Hematopoietic multipotent progenitor cell treated with erythropoietin and hydrocortisone succinate and interleukin-3 and kit ligand, for 4 days (in vitro differentiated cells): Measurements from ENCODE around the gene NOS1AP.
"Not testable (repeated sequence)": the region's sequence is repeated elsewhere in the genome, so short reads cannot be mapped to it uniquely, and the experiment has no call there.

Experiments used
- DNase-seq: peaks from one replicate; pipeline ENCODE4 v3.0.0-alpha.2; 2015

NOS1AP gene

DNA sequence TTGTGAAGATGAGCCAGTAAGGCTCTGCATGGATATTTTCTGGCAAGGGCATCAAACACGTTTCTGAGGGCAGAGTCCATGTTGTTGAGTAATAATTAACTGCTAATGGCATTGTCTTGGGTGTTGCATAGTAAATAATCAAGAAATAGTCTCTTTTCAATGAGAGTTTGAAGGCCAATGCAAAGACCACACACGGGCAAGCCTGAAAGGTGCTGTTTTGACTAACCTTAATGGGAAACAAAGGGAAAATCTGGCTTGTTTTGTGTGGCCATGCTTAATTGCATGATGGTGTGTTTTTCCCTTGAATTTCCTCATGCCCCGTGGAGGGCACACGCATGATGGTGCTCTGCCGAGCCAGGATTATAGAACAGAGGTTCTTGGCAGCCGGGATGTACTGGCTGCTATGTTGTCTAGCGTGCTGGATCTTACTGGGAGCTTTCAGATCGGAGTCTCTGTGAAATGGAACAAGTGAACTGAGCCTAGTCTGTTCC, 127.6 kb downstream of the NOS1AP start:
- no peak for DNase-seq

DNA sequence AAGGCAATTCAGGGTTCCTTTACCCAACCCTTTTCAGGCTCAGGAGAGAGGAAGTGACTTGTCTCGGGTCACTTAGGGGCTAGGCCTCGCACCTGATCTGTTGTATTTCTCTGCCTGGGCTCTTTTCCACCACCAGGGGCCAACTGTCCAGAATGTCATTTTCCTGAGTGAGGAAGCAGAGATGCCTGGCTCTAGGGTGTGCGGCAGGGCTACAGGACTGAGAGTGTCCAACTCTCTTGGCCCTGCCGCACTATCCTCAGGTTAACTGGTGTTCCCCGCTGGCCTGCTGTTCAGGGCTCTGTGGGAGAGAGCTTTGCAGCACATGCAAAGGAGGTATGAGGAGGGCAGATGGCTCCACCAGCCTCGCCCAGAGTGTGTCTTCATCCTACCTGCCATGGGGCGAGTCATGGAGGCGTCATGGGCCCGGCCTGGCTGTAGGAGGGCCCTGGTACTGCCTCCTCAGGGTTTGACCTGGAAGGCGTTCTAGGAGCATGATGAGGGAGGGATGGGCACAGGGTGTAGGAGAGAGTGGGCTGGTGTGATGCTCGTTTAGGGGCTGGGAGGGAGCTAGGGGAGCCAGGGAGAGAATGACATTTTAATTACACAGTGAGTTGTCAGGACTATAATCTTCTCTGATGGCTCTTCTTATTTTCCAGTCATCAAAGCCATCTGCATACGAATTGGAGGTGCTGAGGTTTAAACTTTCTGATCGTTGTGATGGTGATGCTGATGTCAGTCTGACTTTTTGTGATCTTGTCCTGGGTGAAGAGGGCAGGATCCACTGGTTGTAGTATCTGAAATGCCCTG, 128.3 kb downstream of the NOS1AP start:
- DNase-seq = no peak

DNA sequence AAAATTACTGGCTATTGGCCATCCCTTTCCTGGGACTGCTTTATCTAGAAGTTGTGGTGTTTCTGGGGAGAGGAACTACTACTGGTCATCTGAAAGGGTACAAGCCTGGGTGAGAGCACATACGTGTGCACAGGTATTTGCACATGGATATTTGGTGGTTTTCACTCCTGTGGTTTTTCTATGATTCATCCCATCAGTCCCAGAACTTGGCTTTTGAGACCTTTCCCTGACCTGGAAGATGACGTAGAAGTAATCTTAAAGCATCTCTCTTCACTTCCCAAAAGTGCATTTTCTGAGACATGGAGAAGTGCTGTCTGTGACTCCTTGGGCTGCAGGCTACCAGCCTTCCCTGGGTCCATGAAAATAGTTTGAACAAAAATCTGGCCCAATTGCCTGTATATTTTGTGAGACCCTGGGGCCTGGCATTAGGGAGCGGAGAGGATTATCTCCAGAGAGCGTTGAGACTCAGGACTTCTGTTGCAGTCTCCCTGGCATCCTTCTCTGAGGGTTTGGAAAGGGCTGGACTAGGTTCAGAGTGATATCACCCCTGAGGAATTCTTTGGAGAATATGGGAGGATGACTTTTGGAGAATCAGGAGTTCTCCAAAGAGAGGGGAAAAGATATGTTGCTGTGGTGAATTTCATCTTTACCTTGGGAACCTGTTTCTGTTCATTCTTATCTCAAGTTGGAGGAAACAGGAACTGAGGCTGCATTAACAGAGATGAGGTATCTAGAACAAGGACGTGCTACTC, 130.8 kb downstream of the NOS1AP start:
- no peak for DNase-seq

DNA sequence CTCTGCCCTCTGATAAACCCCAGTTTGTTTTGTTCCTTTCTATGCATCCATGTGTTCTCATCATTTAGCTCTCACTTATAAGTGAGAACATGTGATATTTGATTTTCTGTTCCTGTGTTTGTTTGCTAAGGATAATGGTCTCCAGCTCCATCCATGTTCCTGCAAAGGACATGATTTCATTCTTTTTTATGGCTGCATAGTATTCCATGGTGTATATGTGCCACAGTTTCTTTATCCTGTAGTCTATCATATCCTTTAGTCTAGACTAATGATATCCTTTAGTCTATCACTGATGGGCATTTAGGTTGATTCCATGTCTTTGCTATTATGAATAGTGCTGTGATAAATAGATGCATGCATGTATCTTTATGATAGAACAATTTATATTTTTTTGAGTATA, 131.6 kb downstream of the NOS1AP start:
- DNase-seq = not testable (repeated sequence)

DNA sequence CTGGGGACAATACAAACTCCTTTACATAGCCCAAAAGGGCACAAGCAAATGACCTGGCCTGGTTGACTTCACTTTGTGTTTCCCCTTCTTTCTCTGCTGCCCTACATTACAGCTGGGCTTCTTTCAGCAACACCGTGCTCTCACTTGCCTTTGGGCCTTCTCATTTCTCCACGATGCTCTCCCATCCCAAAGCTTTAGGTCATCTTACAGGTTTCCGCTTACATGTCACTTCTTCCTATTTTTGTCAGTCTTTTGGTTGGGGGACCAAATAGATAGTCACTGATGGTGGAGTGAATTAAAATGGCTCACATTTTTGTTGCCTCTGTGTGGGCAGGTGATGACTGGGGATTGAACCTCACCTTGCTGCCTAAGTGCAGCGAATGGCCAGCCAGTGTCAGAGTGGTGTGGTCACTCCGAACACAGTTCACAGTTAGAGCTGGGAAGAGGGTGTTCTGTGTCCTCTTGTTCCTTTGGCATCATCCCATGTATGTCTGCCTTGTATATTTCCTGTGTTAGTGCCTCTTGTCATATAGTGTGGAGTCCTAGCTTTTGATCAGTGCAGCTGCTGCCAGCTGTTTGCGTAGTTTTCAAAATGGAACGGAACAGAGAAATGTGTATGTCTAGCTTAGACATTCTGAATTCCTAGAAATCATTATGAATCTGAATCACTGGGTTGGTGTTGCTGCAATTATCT, 134.8 kb downstream of the NOS1AP start:
- no peak for DNase-seq

DNA sequence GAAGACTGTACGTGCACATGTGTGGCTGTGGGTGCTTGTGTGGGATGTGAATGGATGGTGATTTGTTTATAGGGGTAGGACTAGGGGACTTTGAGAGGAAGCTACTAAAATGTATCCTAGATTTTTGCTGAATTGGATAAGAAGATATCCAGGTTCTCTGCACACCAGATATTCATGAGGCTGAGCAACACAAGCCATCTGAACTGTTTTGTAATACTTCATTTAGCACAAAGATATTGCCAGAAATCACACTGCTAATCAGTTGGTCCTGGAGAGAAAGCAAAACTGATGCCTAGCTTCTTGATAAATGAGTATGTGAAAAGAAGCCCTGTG, 135.3 kb downstream of the NOS1AP start:
- DNase-seq = no peak

DNA sequence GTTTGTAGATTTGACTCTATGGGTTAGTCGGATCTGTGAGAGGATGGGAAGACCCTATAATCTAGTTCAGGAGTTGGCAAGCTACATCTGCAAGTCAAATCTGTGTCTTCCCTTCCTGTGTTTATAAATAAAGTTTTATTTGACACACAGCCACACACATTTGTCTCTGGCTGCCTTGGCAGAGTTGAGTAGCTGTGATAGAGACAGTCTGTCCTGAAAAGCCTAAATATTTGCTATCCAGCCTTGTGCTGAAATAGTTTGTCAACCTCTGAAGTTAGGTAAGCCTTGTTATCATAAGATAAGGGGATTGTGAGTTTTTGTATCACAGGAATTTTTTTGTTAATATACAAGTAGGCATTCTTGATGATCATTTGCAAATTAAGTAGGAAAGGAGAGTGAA, 136.8 kb downstream of the NOS1AP start:
- no peak for DNase-seq

DNA sequence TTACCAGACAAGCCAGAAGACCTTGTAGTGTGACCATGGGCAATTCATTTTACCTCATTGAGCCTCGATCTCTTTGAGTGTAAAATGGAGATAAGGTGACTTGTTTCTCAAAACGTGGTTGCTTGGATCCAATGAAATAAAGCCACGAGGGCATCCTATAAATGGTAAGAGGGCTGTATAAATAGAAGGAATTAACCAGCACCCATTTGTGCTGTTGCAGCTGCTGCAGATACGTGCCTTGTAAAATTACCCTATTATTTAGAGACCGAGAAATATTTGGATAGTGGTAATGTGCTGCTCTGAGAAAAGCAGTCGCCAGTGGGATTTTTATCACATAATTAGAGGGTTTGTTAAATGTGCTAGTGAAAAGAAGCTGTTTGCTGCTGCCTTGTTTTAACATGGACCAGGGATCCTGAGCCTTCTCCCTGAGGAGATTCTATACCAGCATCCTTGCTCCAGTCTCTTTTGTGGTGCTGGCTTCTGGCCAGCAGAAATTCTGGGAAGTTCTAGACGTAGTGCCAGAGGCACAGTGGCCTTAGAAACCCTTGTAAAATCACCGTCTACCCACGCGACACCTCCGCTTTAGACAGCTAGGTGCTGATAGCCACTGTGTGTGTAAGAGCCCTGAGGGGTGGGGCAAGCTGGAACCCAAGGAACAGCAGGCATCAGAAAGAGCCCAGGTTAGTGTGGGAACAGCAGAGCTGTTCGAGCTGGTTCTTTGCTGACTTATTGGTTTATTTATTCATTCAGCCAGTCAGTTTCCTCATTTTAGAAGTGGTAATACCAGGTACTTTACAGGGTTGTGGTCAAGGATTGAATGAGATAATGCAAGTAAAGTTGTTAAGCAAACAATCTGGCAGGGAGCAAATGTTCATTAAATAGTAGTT, 137.5 kb downstream of the NOS1AP start:
- DNase-seq = no peak

DNA sequence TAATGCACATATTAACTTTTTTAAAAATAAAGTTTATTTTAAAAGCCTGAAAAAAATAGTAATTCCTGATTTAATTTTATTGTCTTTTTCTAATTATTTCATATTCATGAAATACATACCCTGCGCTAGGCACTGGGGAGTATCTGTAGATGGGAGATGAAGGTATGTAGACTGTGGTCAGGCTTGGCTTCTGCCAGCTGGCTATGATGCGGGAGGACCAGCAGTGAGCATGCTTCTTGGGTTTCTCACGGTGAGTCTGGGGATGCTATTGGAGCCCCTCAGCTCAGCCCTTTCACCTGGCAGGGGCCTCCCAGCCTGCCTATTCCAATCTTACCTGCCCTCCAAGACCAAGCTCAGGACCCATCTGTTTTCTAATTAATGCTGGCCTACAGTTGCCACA, 138.4 kb downstream of the NOS1AP start:
- DNase-seq = no peak

DNA sequence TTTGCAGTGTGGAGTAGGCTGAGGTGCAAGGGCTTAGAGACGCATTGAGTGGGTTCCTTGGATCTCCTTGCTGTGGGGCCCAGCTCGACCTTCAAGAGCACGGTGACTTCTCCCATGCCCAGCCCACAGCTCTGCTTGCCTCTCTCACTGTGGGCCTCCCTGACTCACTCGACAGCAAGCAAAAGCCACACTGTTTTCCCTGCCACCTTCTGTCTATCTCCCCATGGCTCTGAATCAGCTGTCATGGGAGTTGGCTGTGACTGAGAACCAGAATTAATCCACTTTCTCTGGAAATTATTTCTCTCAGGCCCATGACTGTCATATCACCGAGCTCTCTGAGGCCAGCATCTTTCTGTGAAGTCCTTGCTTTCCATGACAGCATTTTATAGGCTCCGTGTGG, 140.7 kb downstream of the NOS1AP start:
- DNase-seq = no peak

DNA sequence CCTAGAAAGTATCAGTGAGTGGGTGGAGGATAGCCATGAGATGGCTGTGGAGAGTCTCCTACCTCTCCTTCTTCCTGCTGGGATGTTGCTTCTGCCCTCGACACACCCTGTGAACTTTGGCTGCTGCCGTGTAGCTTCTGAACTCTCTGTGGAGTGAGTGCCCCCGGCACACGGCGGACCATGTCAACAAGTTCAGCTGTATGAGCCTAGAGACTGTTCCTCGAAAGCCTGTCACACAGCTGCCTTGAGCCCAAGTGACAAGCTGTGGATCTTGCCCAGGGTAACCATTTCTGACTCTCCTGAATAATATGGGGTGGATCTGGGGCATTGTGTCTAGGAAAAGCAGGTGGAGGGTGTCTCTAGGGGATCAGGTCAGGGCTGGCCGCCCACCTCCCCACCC, 143.2 kb downstream of the NOS1AP start:
- no peak for DNase-seq

DNA sequence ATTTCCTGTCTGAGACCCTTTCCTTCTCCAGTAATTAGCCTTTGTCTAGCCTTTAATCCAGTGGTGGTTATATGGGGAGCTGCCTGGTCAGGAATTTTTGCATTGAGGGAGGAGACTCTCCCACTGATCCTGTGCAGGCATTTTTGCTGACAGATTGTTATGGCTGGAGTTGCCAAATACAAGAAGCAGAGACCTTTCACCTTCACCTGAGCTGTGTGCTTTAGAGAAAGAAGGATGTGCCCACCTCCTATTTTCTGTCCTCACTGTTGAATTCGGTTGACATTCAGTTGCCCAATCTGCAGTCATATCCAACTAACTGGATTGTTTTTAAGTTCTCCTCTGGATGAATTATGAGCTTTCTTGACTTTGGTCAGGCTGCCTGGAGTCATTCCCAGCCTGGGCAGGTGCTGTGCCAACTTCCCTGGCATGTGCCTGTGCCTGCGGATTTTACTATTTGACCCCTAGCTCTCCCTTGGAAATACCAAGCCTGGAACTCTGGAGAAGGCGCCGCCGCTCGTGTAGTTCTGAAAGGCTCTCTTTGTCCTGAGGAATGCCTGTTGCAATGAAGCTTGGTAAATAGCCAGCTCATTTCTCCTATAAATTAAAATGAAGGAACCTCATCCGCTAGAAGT, 143.9 kb downstream of the NOS1AP start:
- DNase-seq = no peak

DNA sequence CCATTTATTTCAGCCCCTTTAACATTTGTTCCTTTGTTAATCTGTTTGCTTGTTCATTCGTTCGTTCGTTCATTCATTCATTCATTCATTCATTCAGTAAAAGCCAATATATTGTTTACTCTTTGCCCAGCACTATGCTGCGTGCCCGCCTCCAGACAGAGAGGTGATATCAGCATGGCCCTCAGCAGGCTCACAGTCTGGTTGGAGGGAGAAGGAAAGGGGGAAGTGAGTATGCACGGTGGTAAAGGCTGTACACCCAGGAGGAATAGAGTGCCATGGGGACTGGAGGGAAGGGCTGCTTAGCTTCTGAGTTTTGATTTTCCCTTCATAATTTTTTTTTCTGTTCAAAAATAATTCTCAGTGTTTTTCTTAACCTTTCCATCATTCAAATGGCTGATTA, 144.7 kb downstream of the NOS1AP start:
- no peak for DNase-seq

DNA sequence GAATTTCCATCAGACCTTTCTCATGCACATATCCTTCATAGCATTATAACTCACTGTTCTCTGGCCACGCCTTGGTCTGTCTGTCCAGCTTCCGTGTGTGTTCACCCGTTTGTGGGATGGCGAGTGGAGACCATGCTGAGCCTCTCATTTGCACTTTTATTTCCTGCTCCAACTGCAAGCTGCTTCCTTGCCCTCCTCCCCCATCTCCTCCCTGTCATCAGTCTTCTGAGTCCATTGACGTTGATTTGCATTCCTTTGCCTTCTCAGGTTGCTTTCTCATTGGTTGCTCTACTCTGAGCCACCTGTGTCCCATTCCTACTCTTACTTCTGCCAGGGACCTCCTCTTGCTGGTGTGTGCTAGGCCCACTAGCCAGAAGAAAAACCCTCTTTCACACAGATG, 146.4 kb downstream of the NOS1AP start:
- no peak for DNase-seq

DNA sequence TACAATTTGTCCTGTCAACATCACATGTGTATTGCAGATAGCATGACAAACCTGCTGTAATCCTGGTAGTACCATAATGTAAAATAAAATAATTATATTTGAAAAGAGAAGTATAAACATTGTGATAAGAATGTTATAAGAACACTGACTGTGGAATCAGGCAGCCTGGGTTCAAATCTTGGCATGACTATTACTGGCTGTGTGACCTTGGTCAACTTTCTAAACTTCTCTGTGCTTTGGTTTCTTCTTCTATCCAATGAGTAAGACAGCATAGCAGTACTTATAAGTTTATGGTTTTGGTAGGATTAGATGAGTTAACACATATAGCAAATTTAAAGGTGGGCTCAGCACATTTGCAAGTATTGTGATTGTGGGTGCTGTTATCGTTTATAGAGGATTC, 147.1 kb downstream of the NOS1AP start:
- DNase-seq = no peak

DNA sequence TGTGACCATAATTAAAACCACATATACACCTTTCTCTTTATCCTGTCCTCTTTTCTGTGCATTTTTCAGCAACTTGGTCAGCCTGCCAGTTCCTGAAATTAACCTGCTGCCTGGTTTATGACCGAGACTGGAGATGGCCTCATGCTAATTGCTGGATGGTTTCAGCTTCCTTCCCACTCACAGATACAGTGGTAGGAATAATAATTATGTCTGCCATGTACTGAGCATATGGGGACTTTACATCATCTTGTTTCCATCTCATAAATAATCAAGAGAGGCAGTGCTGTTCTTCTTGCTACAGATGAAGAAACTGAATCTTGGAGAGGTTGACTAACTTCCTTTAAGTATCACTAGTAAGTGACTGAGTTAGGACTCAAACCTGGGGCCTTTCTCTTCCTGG, 148.2 kb downstream of the NOS1AP start:
- no peak for DNase-seq

DNA sequence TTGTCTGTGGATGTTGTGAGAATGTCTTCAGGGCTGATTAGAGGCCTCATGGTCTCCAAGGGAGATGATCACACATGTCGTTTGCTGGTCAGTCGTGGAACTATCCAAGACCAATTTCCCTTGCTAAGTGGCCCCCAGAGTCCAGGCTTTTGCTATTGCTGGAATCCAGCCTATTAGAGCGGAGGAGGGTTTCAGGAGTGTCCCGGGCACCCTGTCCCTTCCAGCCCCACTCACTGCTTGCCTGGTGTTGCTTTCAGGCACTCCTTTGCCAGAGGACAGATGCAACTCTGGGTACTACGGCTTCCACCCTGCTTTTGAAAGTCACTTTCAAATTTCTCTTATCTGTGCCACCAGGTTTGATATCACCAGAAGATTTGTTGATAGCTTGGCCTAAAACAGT, 149.1 kb downstream of the NOS1AP start:
- no peak for DNase-seq

DNA sequence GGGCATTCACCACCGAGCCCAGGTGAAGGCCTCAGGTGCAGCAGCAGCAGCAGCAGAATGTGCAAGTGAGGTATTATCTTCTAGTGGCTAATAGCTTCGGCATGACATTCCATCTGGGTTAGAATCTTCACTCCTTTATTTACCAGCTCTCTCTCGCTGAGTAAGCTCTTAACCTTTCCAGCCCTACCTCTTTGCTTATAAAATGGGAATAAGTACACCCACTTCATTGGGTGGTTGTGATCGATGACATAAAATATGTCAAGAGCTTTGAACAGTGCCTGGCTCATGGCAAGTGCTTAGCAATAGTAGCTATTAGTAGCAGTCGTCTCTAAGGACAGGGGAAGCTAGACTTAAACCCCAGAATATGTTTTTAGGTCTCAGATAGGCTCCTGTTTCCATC, 149.5 kb downstream of the NOS1AP start:
- DNase-seq = no peak

DNA sequence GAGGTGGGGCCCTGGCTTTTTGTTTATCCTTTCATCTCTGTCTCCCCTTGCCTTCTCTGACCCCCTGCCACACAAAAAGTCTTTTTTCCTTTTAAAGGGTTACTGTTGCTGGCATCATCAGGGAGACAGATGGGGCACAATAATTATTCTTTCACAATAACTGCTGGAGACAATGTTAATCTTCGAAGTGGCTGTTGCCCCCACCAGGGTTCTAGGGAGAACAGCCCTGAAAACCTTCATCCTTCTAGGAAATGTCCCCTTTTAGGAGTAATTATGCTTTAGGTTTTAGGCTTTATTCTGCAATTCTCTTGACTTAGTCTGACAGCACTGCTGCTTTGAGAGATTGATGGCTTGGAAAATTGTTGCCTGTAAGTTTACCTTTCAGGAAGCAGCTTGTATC, 150.0 kb downstream of the NOS1AP start:
- DNase-seq = no peak

DNA sequence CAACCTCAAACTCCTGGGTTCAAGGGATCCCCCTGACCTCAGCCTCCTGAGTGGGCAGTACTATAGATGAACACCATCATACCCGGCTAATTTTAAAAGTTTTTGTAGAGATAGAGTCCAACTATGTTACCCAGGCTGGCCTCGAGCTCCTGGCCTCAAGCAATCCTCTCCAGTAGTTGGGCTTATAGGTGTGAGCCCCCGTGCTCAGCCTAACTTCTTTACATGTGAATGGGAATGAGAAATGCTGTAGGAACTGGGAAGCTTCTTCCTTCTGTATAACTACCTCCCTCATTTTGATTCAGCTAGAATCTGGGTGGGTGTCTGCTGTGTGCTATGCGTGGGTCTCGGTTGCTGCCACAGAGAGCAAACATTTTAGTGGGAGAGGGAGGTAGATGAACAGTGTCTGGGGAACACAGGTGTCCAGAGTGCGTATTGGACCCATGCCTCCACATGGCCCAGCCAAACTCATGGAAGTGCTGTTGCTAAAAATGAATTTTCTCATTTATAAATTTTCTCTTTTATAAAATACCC, 150.6 kb downstream of the NOS1AP start:
- no peak for DNase-seq

DNA sequence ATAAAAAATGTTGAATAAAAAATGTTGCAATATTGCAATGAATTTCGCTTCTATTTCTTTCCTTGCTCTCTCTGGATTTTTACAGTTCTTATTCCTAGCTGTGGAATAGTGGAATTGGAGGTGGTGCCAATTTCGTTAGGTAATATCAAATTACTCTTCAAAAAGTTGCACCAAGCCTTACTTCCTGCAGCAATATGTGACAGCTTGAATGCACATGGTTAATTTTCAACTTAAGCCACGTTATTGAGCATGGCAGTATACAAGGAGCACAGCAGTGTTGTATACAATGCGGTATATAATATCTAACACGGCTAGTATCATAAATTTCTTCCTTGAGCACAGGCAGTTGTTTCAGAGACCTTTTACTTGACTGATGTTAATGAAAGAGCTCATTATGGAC, 152.5 kb downstream of the NOS1AP start:
- DNase-seq = no peak

DNA sequence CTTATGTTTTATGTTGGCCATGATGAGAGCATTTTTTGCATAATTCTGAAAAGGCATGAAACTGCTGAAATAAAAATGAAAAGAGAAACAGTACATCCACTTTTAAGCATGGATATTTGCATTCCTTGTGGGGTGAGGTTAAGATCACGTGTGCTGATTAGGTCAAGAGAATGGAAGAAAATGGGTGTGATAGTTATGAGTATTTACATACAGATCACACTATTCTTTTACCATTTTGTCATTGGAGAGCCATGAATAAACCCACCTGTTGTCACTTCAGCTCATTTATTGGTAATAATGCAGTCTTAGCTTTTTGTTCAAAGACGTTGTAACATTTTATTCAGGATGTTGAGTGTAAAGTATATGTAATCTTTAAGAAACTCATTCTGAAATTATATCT, 153.2 kb downstream of the NOS1AP start:
- DNase-seq = no peak
